Mammary epithelial cell (primary cell): Measurements from ENCODE around the gene RBM5.

Source experiments
- CTCF ChIP-seq, 2 donors: IDR thresholded peaks in 1 of 2; conservative IDR thresholded peaks in 1 of 2; 2 replicates each; pipeline ENCODE4 v1.5.1; 2011 to 2012; ENCODE audit warnings: inconsistent platforms in 2 of 2, low read length in 2 of 2, mild to moderate bottlenecking in 2 of 2, control low read depth in 1 of 2, low read depth in 1 of 2; ENCODE audit not compliant: insufficient read depth in 1 of 2; ENCODE audit errors: extremely low read depth in 1 of 2
- EZH2 ChIP-seq: IDR thresholded peaks from 2 replicates; pipeline ENCODE4 v1.6.1; 2012; ENCODE audit warnings: low read length, inconsistent platforms, borderline replicate concordance

DNA sequence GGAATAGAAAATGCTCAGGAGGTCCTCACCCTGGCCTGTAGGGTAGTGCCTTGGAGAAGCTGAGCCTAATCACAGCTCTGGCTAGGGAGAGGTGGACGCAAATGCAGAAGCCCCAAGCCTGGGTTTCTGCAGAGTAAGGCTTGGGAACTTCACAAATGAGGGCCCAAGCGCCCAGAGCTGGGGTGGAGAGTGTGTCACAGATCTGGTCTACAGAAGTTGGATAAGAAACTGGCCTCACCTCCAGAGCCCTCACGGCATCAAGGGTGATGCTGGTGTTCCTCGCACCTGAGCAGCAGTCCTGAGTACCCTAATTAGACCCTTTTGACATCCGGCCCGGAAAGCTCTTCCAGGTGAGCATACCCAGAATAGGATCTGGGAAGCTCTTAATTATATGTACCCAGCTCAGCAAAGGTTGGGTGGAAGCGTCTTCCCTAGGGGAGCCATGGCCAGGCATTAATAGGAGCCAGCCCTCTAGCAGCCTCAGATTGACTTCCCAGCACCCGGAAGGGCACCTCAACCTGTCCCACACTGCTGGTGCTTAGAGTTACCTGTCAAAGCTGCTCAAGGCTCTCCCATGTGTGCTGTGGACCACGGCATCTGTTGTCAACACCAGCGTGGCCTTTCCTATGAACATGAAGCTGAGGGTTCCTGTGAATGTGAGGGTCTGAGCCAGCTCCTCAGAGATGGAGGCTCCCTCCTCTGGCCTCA, 31.8 kb downstream of the RBM5 start:
- TF ChIP-seq CTCF (conservative IDR thresholded peaks at IDR 0.05 in 1 of 2, IDR thresholded peaks at IDR 0.05 in 1 of 2; ENCODE audit: extremely low read depth in 1 of 2, insufficient read depth in 1 of 2, low read depth in 1 of 2, low read length in 2 of 2) (no peak), EZH2 (no peak)
